Activated B cell treated with CpG ODN at 0.5 μM for 24 hours (primary cell): ENCODE results near the gene KCTD11. TPM values are rescaled to one million over a fixed set of nuclear protein-coding genes. Genes with fewer than 3 reads are reported as not detected.

Source experiments
- ATAC-seq: fragments of 200-7000 bp; cut with Tn5 transposase; one replicate; pipeline ENCODE4 v1.10.0; 2021; ENCODE audit warnings: low read depth, mild to moderate bottlenecking, moderate library complexity
- CTCF ChIA-PET: fragments of 350-600 bp; sonication (Branson Sonifier 250); formaldehyde crosslinking; loops from one replicate; lab custom pipeline; 2021; ENCODE audit warnings: antibody characterized with exemption; lab: Charles Lee
- POLR2A ChIA-PET: fragments of 350-600 bp; sonication (Branson Sonifier 250); formaldehyde crosslinking; loops from one replicate; lab custom pipeline; 2021; ENCODE audit warnings: antibody characterized with exemption; lab: Charles Lee
- DNase-seq: peaks from one replicate; pipeline ENCODE4 v3.0.0; 2022
- H3K27ac Mint-ChIP-seq: one replicate; pipeline ENCODE4 v1.8.0; 2020; ENCODE audit warnings: mixed read lengths
- H3K27me3 Mint-ChIP-seq: one replicate; pipeline ENCODE4 v1.8.0; 2021; ENCODE audit warnings: mixed read lengths
- H3K36me3 Mint-ChIP-seq: one replicate; pipeline ENCODE4 v1.8.0; 2021; ENCODE audit warnings: low read depth, mixed read lengths
- H3K4me1 Mint-ChIP-seq: one replicate; pipeline ENCODE4 v1.8.0; 2021; ENCODE audit warnings: mixed read lengths
- H3K4me3 Mint-ChIP-seq: one replicate; pipeline ENCODE4 v1.8.0; 2020; ENCODE audit warnings: mild to moderate bottlenecking, mixed read lengths
- H3K9me3 Mint-ChIP-seq: one replicate; pipeline ENCODE4 v1.8.0; 2020; ENCODE audit warnings: mixed read lengths
- intact Hi-C: fragments of 100-400 bp; cut with micrococcal nuclease; formaldehyde crosslinking; loops from one replicate; pipeline ENCODE4 v1.15.1; 2024
- total RNA-seq: library from RNA; stranded (reverse); gene quantifications from 2 replicates; pipeline ENCODE4 v1.2.3, GENCODE V29; 2022
- TF ChIP-seq, protein P1 (sequence below): fragments of 200-600 bp; IDR thresholded peaks from one replicate; pipeline ENCODE4 v1.8.0; 2022; ENCODE audit warnings: antibody characterized with exemption, mild to moderate bottlenecking

KCTD11 gene
- total RNA-seq, 1 donor from 2014 or later = 7.8 TPM

DNA sequence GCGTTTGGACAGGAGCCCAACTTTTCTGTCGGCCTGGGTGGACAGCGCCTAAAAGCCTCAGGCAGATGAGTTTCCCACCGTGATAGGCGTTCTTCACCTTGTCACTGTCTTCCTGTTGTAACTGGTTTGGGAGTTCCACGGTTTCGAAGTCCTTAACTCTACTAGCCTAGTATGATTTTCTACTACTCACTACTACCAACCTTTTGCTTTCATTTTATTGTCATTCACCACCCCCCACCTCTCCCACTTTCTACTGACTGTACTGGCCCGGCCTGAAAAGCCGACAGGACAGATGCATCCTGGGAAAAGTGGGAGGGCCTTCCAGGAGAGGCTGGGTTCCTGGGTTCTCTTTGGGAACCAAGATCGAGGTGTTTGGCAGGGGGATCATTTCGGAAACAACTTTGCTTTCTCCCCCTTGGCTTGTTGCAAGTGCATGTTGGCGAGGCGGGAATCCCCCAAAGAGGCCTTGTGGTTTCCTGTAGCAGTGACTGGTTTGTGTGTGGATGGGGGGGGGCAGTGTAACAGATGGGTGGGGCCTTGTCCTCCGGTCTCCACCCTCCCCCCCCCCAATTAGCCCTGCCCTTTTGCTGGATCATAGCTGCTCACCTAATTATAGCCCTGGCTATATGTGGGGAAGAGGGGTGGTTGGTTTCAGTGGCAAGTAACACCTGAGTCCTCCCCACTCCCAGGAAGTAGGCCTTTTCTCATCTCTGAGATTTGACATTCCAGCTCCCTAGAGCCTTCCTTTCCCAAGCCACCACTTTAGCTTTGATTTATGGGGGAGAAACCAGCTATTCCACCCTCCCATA lies 43.1 kb upstream of the KCTD11 start:
- H3K4me3 Mint-ChIP-seq = peak overlapping the region; percentile 96
- TF ChIP-seq, protein P1, sequence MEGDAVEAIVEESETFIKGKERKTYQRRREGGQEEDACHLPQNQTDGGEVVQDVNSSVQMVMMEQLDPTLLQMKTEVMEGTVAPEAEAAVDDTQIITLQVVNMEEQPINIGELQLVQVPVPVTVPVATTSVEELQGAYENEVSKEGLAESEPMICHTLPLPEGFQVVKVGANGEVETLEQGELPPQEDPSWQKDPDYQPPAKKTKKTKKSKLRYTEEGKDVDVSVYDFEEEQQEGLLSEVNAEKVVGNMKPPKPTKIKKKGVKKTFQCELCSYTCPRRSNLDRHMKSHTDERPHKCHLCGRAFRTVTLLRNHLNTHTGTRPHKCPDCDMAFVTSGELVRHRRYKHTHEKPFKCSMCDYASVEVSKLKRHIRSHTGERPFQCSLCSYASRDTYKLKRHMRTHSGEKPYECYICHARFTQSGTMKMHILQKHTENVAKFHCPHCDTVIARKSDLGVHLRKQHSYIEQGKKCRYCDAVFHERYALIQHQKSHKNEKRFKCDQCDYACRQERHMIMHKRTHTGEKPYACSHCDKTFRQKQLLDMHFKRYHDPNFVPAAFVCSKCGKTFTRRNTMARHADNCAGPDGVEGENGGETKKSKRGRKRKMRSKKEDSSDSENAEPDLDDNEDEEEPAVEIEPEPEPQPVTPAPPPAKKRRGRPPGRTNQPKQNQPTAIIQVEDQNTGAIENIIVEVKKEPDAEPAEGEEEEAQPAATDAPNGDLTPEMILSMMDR = no peak
- CTCF ChIA-PET = interaction anchor here (1.1 to 3.2 kb wide), 3 partner anchors 12 to 263 kb away, joined by 4 to 12 read pairs (median 4); partner anchors contain the start of gene ACAP1
- no peaks in the 10 kb centered on the region for H3K9me3 Mint-ChIP-seq
- peak overlapping the region; percentile 96 for H3K27ac Mint-ChIP-seq
- no peaks in the 10 kb centered on the region for H3K27me3 Mint-ChIP-seq
- H3K36me3 Mint-ChIP-seq = peaks cover 65% of the 10 kb centered on the region
- peak; percentile 22 for ATAC-seq
- DNase-seq = peak; percentile 71
- POLR2A ChIA-PET = interaction anchor here (0.5 to 3.8 kb wide), 32 partner anchors 9 to 879 kb away, joined by 3 to 62 read pairs (median 4); partner anchors contain the start of genes ACADVL, ACAP1, CD68 and DLG4
- peaks cover 55% of the 10 kb centered on the region for H3K4me1 Mint-ChIP-seq
- intact Hi-C loops = no loop called here

DNA sequence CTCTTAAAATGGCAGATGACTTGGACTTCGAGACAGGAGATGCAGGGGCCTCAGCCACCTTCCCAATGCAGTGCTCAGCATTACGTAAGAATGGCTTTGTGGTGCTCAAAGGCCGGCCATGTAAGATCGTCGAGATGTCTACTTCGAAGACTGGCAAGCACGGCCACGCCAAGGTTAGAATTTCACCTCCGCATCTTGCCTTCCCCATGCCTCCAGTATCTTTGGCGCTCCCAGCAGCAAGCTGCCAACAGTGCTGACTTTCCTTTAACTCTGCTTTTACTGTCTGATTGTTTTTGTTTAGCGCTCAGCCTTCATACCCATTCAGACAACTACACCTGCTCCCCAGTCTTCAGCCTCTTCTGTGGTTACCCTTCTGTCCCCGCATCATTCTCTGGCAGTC lies 42.3 kb upstream of the KCTD11 start:
- intact Hi-C loops = no loop called here
- Mint-ChIP-seq H3K9me3 (no peaks in the 10 kb centered on the region), H3K4me1 (peaks cover 63% of the 10 kb centered on the region), H3K27me3 (no peaks in the 10 kb centered on the region), H3K4me3 (peak overlapping the region; percentile 96), H3K36me3 (peaks cover 72% of the 10 kb centered on the region), H3K27ac (peak overlapping the region; percentile 96)
- TF ChIP-seq, protein P1 = no peak
- no peak for DNase-seq
- CTCF ChIA-PET = interaction anchor here (1.2 to 3.2 kb wide), 3 partner anchors 13 to 264 kb away, joined by 4 to 12 read pairs (median 4); no protein-coding TSS in a partner anchor
- ATAC-seq = no peak
- POLR2A ChIA-PET = interaction anchor here (0.5 to 3.8 kb wide), 27 partner anchors 8 to 878 kb away, joined by 3 to 62 read pairs (median 5); partner anchors contain the start of genes ACADVL, ACAP1, CD68 and DLG4

DNA sequence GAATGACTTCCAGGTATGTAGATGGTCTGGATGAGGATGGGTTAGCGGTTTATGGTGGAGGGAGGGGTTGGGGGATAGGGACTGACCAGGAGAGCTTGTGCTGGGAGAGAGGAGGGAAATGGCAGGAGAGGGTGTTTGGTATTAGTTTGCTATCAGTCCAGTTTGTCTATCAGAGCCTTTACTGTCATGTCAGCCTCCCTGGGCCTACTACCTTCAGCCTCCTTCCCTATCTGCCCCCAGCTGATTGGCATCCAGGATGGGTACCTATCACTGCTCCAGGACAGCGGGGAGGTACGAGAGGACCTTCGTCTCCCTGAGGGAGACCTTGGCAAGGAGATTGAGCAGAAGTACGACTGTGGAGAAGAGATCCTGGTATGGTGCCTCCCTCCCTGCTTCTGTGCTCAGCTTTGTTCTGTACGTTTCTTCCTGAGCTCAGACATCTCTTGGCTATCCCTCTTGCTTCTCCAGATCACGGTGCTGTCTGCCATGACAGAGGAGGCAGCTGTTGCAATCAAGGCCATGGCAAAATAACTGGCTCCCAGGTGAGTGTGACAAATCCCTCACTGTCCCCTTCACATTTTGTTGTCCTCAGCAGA lies 40.8 kb upstream of the KCTD11 start:
- ChIA-PET CTCF (interaction anchor here (1.2 to 3.2 kb wide), 2 partner anchors 15 to 45 kb away, joined by 4 to 12 read pairs; no protein-coding TSS in a partner anchor), POLR2A (interaction anchor here (0.8 to 3.8 kb wide), 5 partner anchors 16 to 93 kb away, joined by 3 to 62 read pairs (median 3); partner anchors contain the start of genes ACAP1, NEURL4, PHF23 and TMEM256)
- Mint-ChIP-seq H3K9me3 (no peaks in the 10 kb centered on the region), H3K27me3 (no peaks in the 10 kb centered on the region), H3K4me3 (no peak overlapping the region), H3K36me3 (peaks cover 72% of the 10 kb centered on the region), H3K27ac (peak overlapping the region; percentile 96), H3K4me1 (peaks cover 68% of the 10 kb centered on the region)
- ATAC-seq (no peak), DNase-seq (no peak)
- TF ChIP-seq, protein P1 = no peak
- intact Hi-C loops = no loop called here

DNA sequence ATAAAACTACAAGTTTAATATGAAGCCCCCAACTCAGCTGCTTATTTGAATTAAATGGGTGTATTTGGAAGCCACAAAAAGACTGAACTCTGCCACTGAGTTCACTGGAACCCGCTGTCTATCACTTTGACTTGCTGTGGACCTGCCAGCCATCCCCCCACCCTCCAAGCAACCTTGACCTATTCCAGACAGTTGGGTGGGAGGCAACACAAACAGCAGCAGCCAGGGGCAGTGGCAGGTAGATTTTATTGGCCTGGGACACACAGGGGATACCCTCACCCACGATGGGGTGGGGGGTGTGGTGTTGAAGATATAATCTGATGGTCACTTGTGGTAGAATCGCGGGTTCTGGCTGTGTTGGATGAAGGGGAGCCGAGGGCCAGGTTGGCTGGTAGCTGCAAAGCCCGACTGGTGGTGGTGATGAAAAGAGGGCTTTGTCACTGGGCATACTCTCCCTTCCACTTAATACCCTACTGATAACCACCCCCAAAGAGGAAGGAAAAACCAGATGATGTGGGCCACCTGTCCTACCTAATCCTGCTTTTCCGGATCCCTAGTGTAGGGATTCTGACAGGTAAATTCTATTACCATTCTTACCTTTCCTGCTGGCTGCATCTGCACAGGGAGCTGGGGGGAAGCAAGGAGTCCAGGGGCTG lies 39.4 kb upstream of the KCTD11 start:
- intact Hi-C loops = no loop called here
- peaks cover 69% of the 10 kb centered on the region for H3K36me3 Mint-ChIP-seq
- POLR2A ChIA-PET = interaction anchor here (0.6 to 3.8 kb wide), 8 partner anchors 12 to 373 kb away, joined by 3 to 34 read pairs (median 6); partner anchors contain the start of genes ACAP1, NEURL4 and SLC2A4

More for the DNA sequence above, 39.4 kb upstream of the KCTD11 start:
- peaks cover 66% of the 10 kb centered on the region for H3K4me1 Mint-ChIP-seq
- CTCF ChIA-PET = interaction anchor here (0.8 to 2.8 kb wide), 4 partner anchors 9 to 25 kb away, joined by 3 to 12 read pairs (median 4); partner anchors contain the start of gene ACAP1
- TF ChIP-seq, protein P1 = no peak
- peak overlapping the region; percentile 85 for H3K27ac Mint-ChIP-seq
- no peak for ATAC-seq
- H3K4me3 Mint-ChIP-seq = peak overlapping the region; percentile 19
- no peak for DNase-seq
- no peaks in the 10 kb centered on the region for H3K27me3 Mint-ChIP-seq
- no peaks in the 10 kb centered on the region for H3K9me3 Mint-ChIP-seq
